D721Med (cell line): Measurements from ENCODE around the gene ICE1.
"Not testable (repeated sequence)": the region's sequence is repeated elsewhere in the genome, so short reads cannot be mapped to it uniquely, and the experiment has no call there.

Experiments used
- DNase-seq: peaks from one replicate; pipeline ENCODE4 v3.0.0; 2011; ENCODE audit warnings: low spot score; ENCODE audit not compliant: insufficient read length
- FAIRE-seq: peaks from 2 replicates; lab custom pipeline; 2011; peaks lifted over from hg19 to GRCh38; lab: Jason Lieb, UNC
- CTCF ChIP-seq: IDR thresholded peaks from 2 replicates; pipeline ENCODE4 v1.5.1; 2012; ENCODE audit warnings: mild to moderate bottlenecking, control low read depth; ENCODE audit not compliant: insufficient read depth; ENCODE audit errors: missing control alignments

ICE1 gene

GRCh38 chr5:5404381-5404780 is 18.1 kb upstream of the ICE1 start:
- TF ChIP-seq CTCF, result no peak
- DNase-seq, result no peak
- no peak for FAIRE-seq

GRCh38 chr5:5405441-5405840 is 17.0 kb upstream of the ICE1 start:
- no peak for FAIRE-seq
- TF ChIP-seq CTCF, result no peak
- no peak for DNase-seq

GRCh38 chr5:5407924-5408323 is 14.6 kb upstream of the ICE1 start:
- no peak for TF ChIP-seq CTCF
- FAIRE-seq (no peak), DNase-seq (no peak)

GRCh38 chr5:5409151-5409810 is 13.2 kb upstream of the ICE1 start:
- FAIRE-seq, result no peak
- TF ChIP-seq CTCF, result no peak
- no peak for DNase-seq

- DNase-seq, FAIRE-seq: not testable (repeated sequence)
These were observed 8.6 kb upstream of the ICE1 start for GRCh38 chr5:5413856-5414255.

- TF ChIP-seq CTCF, result no peak
- FAIRE-seq (no peak), DNase-seq (no peak)
These were observed 7.5 kb upstream of the ICE1 start for GRCh38 chr5:5414999-5415398.

- no peak for TF ChIP-seq CTCF
- DNase-seq (no peak), FAIRE-seq (no peak)
These were observed 5.7 kb upstream of the ICE1 start for GRCh38 chr5:5416733-5417132.
